Right atrium auricular region (tissue), 2 donors: Measurements from ENCODE around the gene SCN11A. TPM values are rescaled to one million over a fixed set of nuclear protein-coding genes. Genes with fewer than 3 reads are reported as not detected.

Experiments
- DNase-seq: peaks from one replicate; pipeline ENCODE4 v3.0.0-alpha.2; 2019; ENCODE audit warnings: low spot score
- H3K27ac ChIP-seq, 2 donors: fragments of 200-600 bp; sonication (generic); 1 replicate in 1 of 2; 2 replicates in 1 of 2; pipeline ENCODE4 v1.5.1; 2016 to 2019
- H3K27me3 ChIP-seq, 2 donors: fragments of 200-600 bp; sonication (generic); one replicate each; pipeline versions ENCODE4 v1.5.1 to v1.6.0; 2017 to 2019
- H3K36me3 ChIP-seq: fragments of 200-600 bp; sonication (generic); one replicate; pipeline ENCODE4 v1.5.1; 2016
- H3K4me1 ChIP-seq, 2 donors: fragments of 200-600 bp; sonication (generic); one replicate each; pipeline versions ENCODE4 v1.5.1 to v1.6.0; 2017 to 2019
- H3K4me3 ChIP-seq, 2 donors: fragments of 200-600 bp; sonication (generic); 1 replicate in 1 of 2; 2 replicates in 1 of 2; pipeline ENCODE4 v1.5.1; 2017 to 2019; ENCODE audit warnings: mild to moderate bottlenecking in 1 of 2, moderate library complexity in 1 of 2
- H3K9me3 ChIP-seq, 2 donors: fragments of 200-600 bp; sonication (generic); one replicate each; pipeline ENCODE4 v1.5.1; 2019
- total RNA-seq, 2 donors: library from RNA; depleted of rRNA; stranded (reverse); fragments of >200 nt; gene quantifications; one replicate each; pipeline ENCODE4 v1.1.0, GENCODE V29; 2016
- TF ChIP-seq, protein P1 (sequence below), 2 donors: fragments of 200-600 bp; sonication (generic); IDR thresholded peaks; one replicate each; pipeline ENCODE4 v1.5.1; 2019; ENCODE audit warnings: antibody characterized with exemption in 2 of 2

SCN11A gene
- total RNA-seq, 2 donors from 2014 or later: 0.07 to 0.08 TPM

DNA sequence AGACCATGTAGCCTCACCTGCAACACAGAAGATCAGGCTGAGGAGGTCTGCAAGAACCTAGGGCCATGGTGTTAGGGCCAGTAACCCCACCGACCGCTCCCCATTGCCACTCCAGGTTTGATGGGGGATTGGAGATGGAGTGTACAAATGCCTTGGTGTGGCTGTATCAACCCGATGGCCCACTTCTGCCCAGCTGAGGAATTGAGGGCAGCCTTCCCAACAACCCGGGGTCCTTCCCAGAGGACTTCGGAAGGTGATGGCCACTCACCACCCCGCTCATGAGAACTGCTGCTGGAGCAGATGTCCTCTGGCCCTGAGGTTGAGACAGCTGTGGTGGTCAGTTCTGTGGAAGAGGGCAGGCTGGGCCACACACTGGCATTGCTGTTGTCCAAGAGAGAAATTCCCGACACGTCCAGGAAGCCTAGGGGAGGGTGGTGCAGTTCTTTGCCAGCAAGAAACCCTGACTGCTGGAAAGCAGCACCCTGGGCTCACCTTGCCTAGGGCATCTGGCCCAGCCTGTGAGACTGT lies 46.8 kb upstream of the SCN11A start:
- H3K4me3 ChIP-seq: no peak overlapping the region
- peaks cover 0 to 22% of the 10 kb centered on the region in 2 donors for H3K4me1 ChIP-seq
- DNase-seq: no peak
- H3K27ac ChIP-seq: no peak overlapping the region
- peaks cover 61% of the 10 kb centered on the region for H3K36me3 ChIP-seq
- H3K9me3 ChIP-seq: no peaks in the 10 kb centered on the region
- TF ChIP-seq, protein P1, sequence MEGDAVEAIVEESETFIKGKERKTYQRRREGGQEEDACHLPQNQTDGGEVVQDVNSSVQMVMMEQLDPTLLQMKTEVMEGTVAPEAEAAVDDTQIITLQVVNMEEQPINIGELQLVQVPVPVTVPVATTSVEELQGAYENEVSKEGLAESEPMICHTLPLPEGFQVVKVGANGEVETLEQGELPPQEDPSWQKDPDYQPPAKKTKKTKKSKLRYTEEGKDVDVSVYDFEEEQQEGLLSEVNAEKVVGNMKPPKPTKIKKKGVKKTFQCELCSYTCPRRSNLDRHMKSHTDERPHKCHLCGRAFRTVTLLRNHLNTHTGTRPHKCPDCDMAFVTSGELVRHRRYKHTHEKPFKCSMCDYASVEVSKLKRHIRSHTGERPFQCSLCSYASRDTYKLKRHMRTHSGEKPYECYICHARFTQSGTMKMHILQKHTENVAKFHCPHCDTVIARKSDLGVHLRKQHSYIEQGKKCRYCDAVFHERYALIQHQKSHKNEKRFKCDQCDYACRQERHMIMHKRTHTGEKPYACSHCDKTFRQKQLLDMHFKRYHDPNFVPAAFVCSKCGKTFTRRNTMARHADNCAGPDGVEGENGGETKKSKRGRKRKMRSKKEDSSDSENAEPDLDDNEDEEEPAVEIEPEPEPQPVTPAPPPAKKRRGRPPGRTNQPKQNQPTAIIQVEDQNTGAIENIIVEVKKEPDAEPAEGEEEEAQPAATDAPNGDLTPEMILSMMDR (IDR thresholded peaks at IDR 0.05): no peak
- no peaks in the 10 kb centered on the region for H3K27me3 ChIP-seq

DNA sequence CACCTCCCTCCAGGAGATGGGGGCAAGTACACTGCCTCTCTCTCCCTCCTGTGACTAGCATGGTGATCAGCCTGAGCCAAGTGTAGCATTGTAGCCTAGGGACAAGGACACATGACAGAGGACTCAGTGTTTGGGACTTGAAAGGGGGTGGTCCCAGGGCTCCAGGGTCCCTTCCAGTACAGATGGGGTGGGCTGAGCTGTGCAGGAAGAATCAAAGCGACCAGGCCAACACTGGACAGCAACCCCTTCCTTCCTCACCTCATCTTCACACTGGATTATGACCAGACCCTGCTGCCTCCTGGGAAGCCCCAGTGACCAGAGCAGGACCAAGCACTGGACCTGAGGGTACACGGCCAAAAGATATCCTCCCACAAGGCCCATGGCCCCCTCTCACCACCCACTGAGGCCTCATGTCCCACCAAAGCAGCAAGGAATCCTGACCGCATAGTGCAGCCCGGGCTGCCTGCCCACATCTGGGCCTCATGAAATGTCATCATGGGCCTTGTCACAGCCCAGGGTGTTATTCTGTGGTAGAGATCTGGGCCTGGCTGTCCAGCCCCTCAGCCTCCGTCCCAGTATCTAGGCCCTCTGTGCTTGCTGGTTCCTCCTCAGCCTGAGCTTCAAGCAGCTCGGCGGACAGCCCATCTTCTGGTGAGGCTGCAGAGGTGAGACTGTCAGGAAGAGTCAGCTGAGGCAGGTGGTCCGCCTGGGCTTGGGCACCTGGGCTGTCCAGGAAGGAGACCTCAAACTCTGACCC lies 46.1 kb upstream of the SCN11A start:
- TF ChIP-seq, protein P1 (IDR thresholded peaks at IDR 0.05): no peak
- Histone ChIP-seq H3K36me3 (peaks cover 67% of the 10 kb centered on the region), H3K27ac (no peak overlapping the region), H3K4me3 (no peak overlapping the region), H3K9me3 (no peaks in the 10 kb centered on the region), H3K27me3 (no peaks in the 10 kb centered on the region), H3K4me1 (peaks cover 0 to 15% of the 10 kb centered on the region in 2 donors)
- DNase-seq: no peak

DNA sequence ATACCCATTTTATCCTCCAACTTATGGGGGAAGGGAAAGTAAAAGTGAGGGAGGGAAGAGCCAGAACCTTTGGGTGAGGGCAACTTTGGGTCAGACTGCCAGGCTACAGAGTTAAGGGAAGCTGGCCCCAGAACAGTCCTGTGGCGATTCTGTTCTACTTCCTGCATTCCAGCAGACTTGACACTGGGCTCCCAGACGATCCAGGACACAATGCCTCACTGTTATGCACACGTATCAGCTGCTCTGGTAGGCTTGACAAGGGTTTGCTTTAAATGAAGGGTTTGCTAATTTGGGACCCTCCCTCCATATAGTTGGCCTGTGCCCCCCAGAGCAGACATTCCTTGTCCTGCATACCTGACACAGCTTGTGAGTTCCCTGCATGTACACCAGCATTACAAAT lies 45.0 kb upstream of the SCN11A start:
- no peak for DNase-seq
- Histone ChIP-seq H3K27ac (no peak overlapping the region), H3K27me3 (no peaks in the 10 kb centered on the region), H3K4me1 (peaks cover 0 to 14% of the 10 kb centered on the region in 2 donors), H3K4me3 (no peak overlapping the region), H3K9me3 (no peaks in the 10 kb centered on the region), H3K36me3 (peaks cover 75% of the 10 kb centered on the region)
- TF ChIP-seq, protein P1 (IDR thresholded peaks at IDR 0.05): no peak

DNA sequence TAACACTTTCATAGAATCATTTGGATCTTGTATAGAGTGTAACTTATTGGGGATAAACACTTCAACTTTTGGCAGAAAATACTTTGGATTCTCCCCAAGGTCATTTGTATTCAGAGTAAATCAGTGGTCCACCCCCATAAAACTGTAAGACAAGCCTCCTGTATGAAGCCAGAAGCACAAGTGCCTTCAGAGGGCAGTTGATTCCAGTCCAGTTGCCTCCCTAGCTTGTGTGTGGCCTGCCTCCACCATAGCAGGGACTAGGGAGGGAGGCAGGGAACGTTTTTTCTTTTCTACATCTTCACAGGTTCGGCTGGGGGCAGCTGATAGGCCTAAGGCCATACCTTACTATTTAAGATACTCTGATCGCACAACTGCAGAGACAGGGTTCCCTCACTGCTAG lies 44.0 kb upstream of the SCN11A start:
- peaks cover 82% of the 10 kb centered on the region for H3K36me3 ChIP-seq
- no peaks in the 10 kb centered on the region for H3K27me3 ChIP-seq
- TF ChIP-seq, protein P1 (IDR thresholded peaks at IDR 0.05): no peak
- no peak overlapping the region for H3K4me3 ChIP-seq
- no peaks in the 10 kb centered on the region for H3K9me3 ChIP-seq
- DNase-seq: no peak
- peaks cover 0 to 7% of the 10 kb centered on the region in 2 donors for H3K4me1 ChIP-seq
- H3K27ac ChIP-seq: no peak overlapping the region

DNA sequence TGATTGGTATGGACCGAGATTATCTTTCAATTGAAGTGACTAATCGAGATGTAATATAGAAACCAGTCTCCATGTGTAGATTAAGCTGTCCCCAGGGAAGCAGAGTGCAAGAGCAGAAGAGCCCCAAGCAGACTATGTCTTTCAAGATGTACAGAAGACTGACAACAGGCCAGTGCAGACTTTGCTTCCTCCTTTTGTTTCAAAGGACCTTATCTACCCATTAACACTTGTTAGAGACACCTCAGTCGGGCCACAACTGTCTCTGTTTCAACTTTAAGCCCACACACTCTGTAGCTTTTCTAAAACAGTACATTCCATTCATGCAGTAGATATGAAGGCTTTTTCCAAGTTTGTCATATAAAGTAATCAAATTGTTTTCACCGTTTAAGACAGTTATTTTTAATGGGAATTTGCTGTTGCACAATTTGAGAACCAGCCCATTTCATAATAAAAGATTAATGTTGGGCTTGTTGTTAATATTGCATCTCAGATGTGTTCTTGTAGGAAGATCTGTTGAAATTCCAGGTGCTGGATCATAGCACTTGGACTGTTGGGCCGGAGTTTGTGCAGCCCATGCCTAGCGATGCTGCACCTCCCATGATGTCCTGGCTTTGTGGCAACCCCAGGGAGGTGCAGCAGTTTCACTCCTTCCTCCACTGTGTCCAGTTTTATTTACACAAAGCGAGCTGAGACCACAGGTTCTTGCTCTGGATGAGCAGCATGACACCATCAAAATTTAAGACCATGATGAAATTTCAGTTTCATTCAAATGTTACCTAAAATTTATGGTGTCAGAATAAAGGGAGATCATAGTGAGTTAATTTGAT lies 43.3 kb upstream of the SCN11A start:
- TF ChIP-seq, protein P1 (IDR thresholded peaks at IDR 0.05): no peak
- Histone ChIP-seq H3K9me3 (no peaks in the 10 kb centered on the region), H3K4me3 (no peak overlapping the region), H3K36me3 (peaks cover 78% of the 10 kb centered on the region), H3K27me3 (no peaks in the 10 kb centered on the region), H3K4me1 (peaks cover 0 to 7% of the 10 kb centered on the region in 2 donors), H3K27ac (no peak overlapping the region)
- no peak for DNase-seq
